ENCODE measurements around the gene E2F2. TPM values are rescaled to one million over a fixed set of nuclear protein-coding genes. Genes with fewer than 3 reads are reported as not detected.

The E2F2 gene
- total and polyA plus RNA-seq, 2 of the 4 experiments (the other 2 are of a cell fraction), result 0.36 to 0.51 TPM

- no TSS peak for BruUV-seq (replicated peaks)
- peak overlapping the region; percentile 79 for H2BK15ac ChIP-seq (ENCODE audit: low read depth, low read length)
- WGBS, 2 experiments (ENCODE audit: extremely low coverage in 2 of 2, insufficient read length in 1 of 2), result 1% methylated on average over 23 of the region's 81 CpGs; no CpG with 5 or more reads in 1 of the 2 experiments
- H3K27me3 ChIP-seq (ENCODE audit: control insufficient read depth, insufficient read depth, low read length), result no peaks in the 10 kb centered on the region
- H2BK5ac ChIP-seq (ENCODE audit: low read depth, low read length, poor library complexity, severe bottlenecking), result peak overlapping the region; percentile 92
- ChIA-PET CTCF (interaction anchor here (0.8 to 9.4 kb wide), 4 partner anchors 8 to 81 kb away, joined by 3 to 67 read pairs (median 4); no protein-coding TSS in a partner anchor), POLR2A (ENCODE audit: unreplicated experiment) (interaction anchor here (0.6 to 2.5 kb wide), 5 partner anchors 28 to 390 kb away, joined by 3 to 9 read pairs (median 3); no protein-coding TSS in a partner anchor)
- H3K79me1 ChIP-seq (ENCODE audit: low read depth in 1 of 2, low read length in 2 of 2), result peaks cover 0 to 35% of the 10 kb centered on the region in 2 experiments; a peak in 3 of 4 replicates
- H3K36me3 ChIP-seq (ENCODE audit: control insufficient read depth, insufficient read depth, low read length), result peaks cover 16% of the 10 kb centered on the region
- peak overlapping the region; percentile 99 for H3K4ac ChIP-seq (ENCODE audit: low read depth, low read length)
- peak overlapping the region; percentile 99 for H2BK120ac ChIP-seq (ENCODE audit: low read depth, low read length)
- H3K14ac ChIP-seq (replicated peaks; ENCODE audit: low read depth, low read length), result peak overlapping the region; percentile 98
- H3K9me3 ChIP-seq (ENCODE audit: control insufficient read depth, insufficient read depth, low read length), result no peaks in the 10 kb centered on the region
- peak overlapping the region; percentile 99 for H4K91ac ChIP-seq (ENCODE audit: insufficient read depth, low read depth, low read length)
- H3K4me3 ChIP-seq (ENCODE audit: insufficient read depth, low read depth, low read length), result peak overlapping the region; percentile 43
- H3K4me1 ChIP-seq (ENCODE audit: control insufficient read depth, insufficient read depth, low read length), result peaks cover 21% of the 10 kb centered on the region
- peak overlapping the region; percentile 86 for H3K27ac ChIP-seq (ENCODE audit: insufficient read depth, low read length)
- DNase-seq, result peak; percentile 85
- peak overlapping the region; percentile 96 for H2BK20ac ChIP-seq (ENCODE audit: low read depth, low read length)
- H3K9ac ChIP-seq (ENCODE audit: low read depth, low read length), result peak overlapping the region; percentile 73
- peak overlapping the region; percentile 56 for H3K18ac ChIP-seq (ENCODE audit: low read depth, low read length)
- dilution Hi-C loops (cut with HindIII; ENCODE audit: low sequenced_read_pairs, unreplicated experiment), result no loop called here
- ATAC-seq (ENCODE audit: low read depth), result peak; percentile 77
- peak overlapping the region; percentile 95 to 96 for H4K8ac ChIP-seq (ENCODE audit: low read depth in 2 of 2, low read length in 2 of 2)
- peak overlapping the region; percentile 99 for H3K23ac ChIP-seq (ENCODE audit: low read depth, low read length)
- in situ Hi-C loops (cut with MboI; ENCODE audit: low sequenced_read_pairs), result no loop called here
- H4K5ac ChIP-seq (ENCODE audit: low read depth, low read length), result peak overlapping the region; percentile 96
- peak overlapping the region; percentile 94 for H2AK9ac ChIP-seq (replicated peaks; ENCODE audit: low read depth, low read length, poor library complexity)
- H3K4me2 ChIP-seq (ENCODE audit: low read depth, low read length), result peak overlapping the region; percentile 93
- H3K56ac ChIP-seq (ENCODE audit: extremely low read depth, insufficient read depth, low read length), result peak overlapping the region; percentile 97
- peak overlapping the region; percentile 99 for H2AK5ac ChIP-seq (ENCODE audit: low read depth, low read length)
- peaks cover 42% of the 10 kb centered on the region for H4K20me1 ChIP-seq (ENCODE audit: insufficient read depth, low read length)
- H2AFZ ChIP-seq (replicated peaks; ENCODE audit: low read length, poor library complexity), result peak overlapping the region; percentile 90
- H3K9me1 ChIP-seq (ENCODE audit: insufficient read depth, low read length), result 0 out of 2 replicates have a peak, but pooled peaks cover 3% of the 10 kb centered on the region
- intact Hi-C loops (cut with micrococcal nuclease), result loop anchor here (1.0 to 5.0 kb wide), 2 partner anchors 81 to 138 kb away; partner anchors contain the start of gene RPL11
- TF ChIP-seq MXI1 (IDR thresholded peaks at IDR 0.05; ENCODE audit: borderline replicate concordance, low read depth, low read length) (peak; percentile 61; the same call in 1 of the 2 replicates), CHD1 (IDR thresholded peaks at IDR 0.05; ENCODE audit: low read depth, low read length) (peak; percentile 86; the same call in 1 of the 2 replicates), CEBPB (IDR thresholded peaks at IDR 0.05; ENCODE audit: low read depth, low read length) (no peak), RCOR1 (IDR thresholded peaks at IDR 0.05; ENCODE audit: insufficient replicate concordance, low read length) (no peak), NFE2L2 (IDR thresholded peaks at IDR 0.05; ENCODE audit: low read depth, low read length) (peak; percentile 4; the same call in 1 of the 2 replicates), MAFK (IDR thresholded peaks at IDR 0.05; ENCODE audit: low read depth, low read length) (no peak), RFX5 (IDR thresholded peaks at IDR 0.05; ENCODE audit: low read depth, low read length) (no peak), CTCF (conservative IDR thresholded peaks at IDR 0.05; ENCODE audit: low read depth, low read length) (peak; percentile 37), BHLHE40 (IDR thresholded peaks at IDR 0.05; ENCODE audit: low read depth, low read length) (no peak), POLR2A (IDR thresholded peaks at IDR 0.05; ENCODE audit: low read depth, low read length) (peak; percentile 18; the same call in 1 of the 2 replicates), SMC3 (IDR thresholded peaks at IDR 0.05; ENCODE audit: low read depth, low read length) (peak; percentile 31; the same call in 1 of the 2 replicates), RAD21 (IDR thresholded peaks at IDR 0.05; ENCODE audit: low read length) (peak; percentile 17; the same call in 1 of the 2 replicates), MAZ (IDR thresholded peaks at IDR 0.05; ENCODE audit: borderline replicate concordance, low read depth, low read length) (peak; percentile 91), FOS (IDR thresholded peaks at IDR 0.05; ENCODE audit: low read depth, low read length) (peak; percentile 7; the same call in 1 of the 2 replicates)
- TF ChIP-seq, protein P1, sequence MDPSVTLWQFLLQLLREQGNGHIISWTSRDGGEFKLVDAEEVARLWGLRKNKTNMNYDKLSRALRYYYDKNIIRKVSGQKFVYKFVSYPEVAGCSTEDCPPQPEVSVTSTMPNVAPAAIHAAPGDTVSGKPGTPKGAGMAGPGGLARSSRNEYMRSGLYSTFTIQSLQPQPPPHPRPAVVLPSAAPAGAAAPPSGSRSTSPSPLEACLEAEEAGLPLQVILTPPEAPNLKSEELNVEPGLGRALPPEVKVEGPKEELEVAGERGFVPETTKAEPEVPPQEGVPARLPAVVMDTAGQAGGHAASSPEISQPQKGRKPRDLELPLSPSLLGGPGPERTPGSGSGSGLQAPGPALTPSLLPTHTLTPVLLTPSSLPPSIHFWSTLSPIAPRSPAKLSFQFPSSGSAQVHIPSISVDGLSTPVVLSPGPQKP (IDR thresholded peaks at IDR 0.05; ENCODE audit: borderline replicate concordance, low read depth, low read length), result no peak
Measured at GRCh38 chr1:23554481-23555269, 23.6 kb upstream of the E2F2 start.

Data from IMR-90 (cell line).